SK-N-SH (cell line): Measurements from ENCODE around the gene CDKAL1. TPM values are rescaled to one million over a fixed set of nuclear protein-coding genes. Genes with fewer than 3 reads are reported as not detected.

Experiments used
- CTCF ChIA-PET: fragments of 300-600, 350-600 bp; formaldehyde crosslinking; extraction: SDS; loops from one replicate; lab custom pipeline; 2021; lab: Yijun Ruan, JAX
- POLR2A ChIA-PET: fragments of 350-600 bp; sonication (Branson Sonifier 250); formaldehyde crosslinking; extraction: SDS; loops from one replicate; lab custom pipeline; 2020; ENCODE audit warnings: antibody characterized with exemption, inconsistent platforms; lab: Yijun Ruan, JAX
- DNase-seq: peaks from one replicate; pipeline ENCODE4 v3.0.0; 2012
- H2AFZ ChIP-seq: fragments of 200-600 bp; sonication (generic); 2 replicates; pipeline ENCODE4 v1.8.1; 2016; ENCODE audit warnings: antibody characterized with exemption, mild to moderate bottlenecking, low read depth
- H3F3A ChIP-seq: fragments of 200-600 bp; sonication (generic); replicated peaks from 2 replicates; pipeline ENCODE3; 2016; ENCODE audit warnings: antibody characterized with exemption, mild to moderate bottlenecking; ENCODE audit not compliant: insufficient read depth
- H3K27ac ChIP-seq, 2 experiments: fragments of 200-500 bp in 1 of 2; fragments of 200-600 bp in 1 of 2; sonication (Bioruptor generic) in 1 of 2; sonication (generic), shearing (Covaris generic) in 1 of 2; 2 replicates each; pipeline versions ENCODE4 v1.5.1 to v1.6.1; 2014 to 2016; ENCODE audit warnings: low read depth in 2 of 2, inconsistent platforms in 1 of 2, low read length in 1 of 2, mild to moderate bottlenecking in 1 of 2, mixed read lengths in 1 of 2
- H3K27me3 ChIP-seq: fragments of 200-600 bp; sonication (generic), shearing (Covaris generic); 2 replicates; pipeline ENCODE4 v1.6.1; 2016; ENCODE audit warnings: mixed run types; ENCODE audit not compliant: insufficient read depth
- H3K36me3 ChIP-seq, 2 experiments: fragments of 200-500 bp in 1 of 2; fragments of 200-600 bp in 1 of 2; sonication (Bioruptor generic) in 1 of 2; sonication (generic) in 1 of 2; replicated peaks in 1 of 2; 2 replicates each; pipeline versions ENCODE3 to v1.5.1; 2014 to 2016; ENCODE audit warnings: low read length in 1 of 2, mild to moderate bottlenecking in 1 of 2; ENCODE audit not compliant: insufficient read depth in 2 of 2, control insufficient read depth in 1 of 2
- H3K4me1 ChIP-seq, 2 experiments: fragments of 200-500 bp in 1 of 2; fragments of 200-600 bp in 1 of 2; sonication (Bioruptor generic) in 1 of 2; sonication (generic), shearing (Covaris generic) in 1 of 2; 2 replicates each; pipeline versions ENCODE4 v1.5.1 to v1.6.1; 2014 to 2016; ENCODE audit warnings: low read depth in 1 of 2, low read length in 1 of 2, mixed run types in 1 of 2; ENCODE audit not compliant: insufficient read depth in 2 of 2, control insufficient read depth in 1 of 2
- H3K4me2 ChIP-seq: fragments of 200-600 bp; sonication (generic), shearing (Covaris generic); 2 replicates; pipeline ENCODE4 v1.6.1; 2017; ENCODE audit warnings: mixed run types
- H3K4me3 ChIP-seq, 2 experiments: fragments of 200-500 bp in 1 of 2; fragments of 200-600 bp in 1 of 2; sonication (Bioruptor generic) in 1 of 2; sonication (generic), shearing (Covaris generic) in 1 of 2; 2 replicates each; pipeline versions ENCODE4 v1.5.1 to v1.8.1; 2014 to 2016; ENCODE audit warnings: low read depth in 2 of 2, inconsistent platforms in 1 of 2, low read length in 1 of 2, mild to moderate bottlenecking in 1 of 2, mixed read lengths in 1 of 2, moderate library complexity in 1 of 2
- H3K79me2 ChIP-seq: fragments of 200-600 bp; sonication (generic); 2 replicates; pipeline ENCODE4 v1.8.1; 2017; ENCODE audit warnings: mild to moderate bottlenecking; ENCODE audit not compliant: insufficient read depth
- H3K9ac ChIP-seq: fragments of 200-600 bp; sonication (generic); 2 replicates; pipeline ENCODE4 v1.6.1; 2017; ENCODE audit warnings: mixed run types
- H3K9me2 ChIP-seq: fragments of 200-600 bp; sonication (generic); 2 replicates; pipeline ENCODE4 v1.6.1; 2017; ENCODE audit warnings: mixed run types
- H3K9me3 ChIP-seq: fragments of 200-600 bp; sonication (generic); 2 replicates; pipeline ENCODE4 v1.6.1; 2017; ENCODE audit warnings: mixed run types, mild to moderate bottlenecking, moderate library complexity
- H4K20me1 ChIP-seq: fragments of 200-600 bp; sonication (generic); 2 replicates; pipeline ENCODE4 v1.6.1; 2017; ENCODE audit warnings: mild to moderate bottlenecking, mixed run types; ENCODE audit not compliant: insufficient read depth
- CTCF ChIP-seq: fragments of 200-600 bp; sonication (generic); IDR thresholded peaks from 2 replicates; pipeline ENCODE4 v1.6.1; 2017; ENCODE audit warnings: antibody characterized with exemption, mild to moderate bottlenecking, moderate library complexity
- EP300 ChIP-seq, 2 experiments: IDR thresholded peaks; 2 replicates each; pipeline versions ENCODE4 v1.4.0 to v1.6.1; 2012; ENCODE audit warnings: borderline replicate concordance in 1 of 2, low read depth in 1 of 2, low read length in 1 of 2
- EZH2phosphoT487 ChIP-seq: fragments of 200-600 bp; sonication (generic); IDR thresholded peaks from 2 replicates; pipeline ENCODE4 v1.6.1; 2017; ENCODE audit warnings: low read depth, mixed run types, mild to moderate bottlenecking, antibody characterized with exemption, moderate library complexity, borderline replicate concordance
- FOSL2 ChIP-seq: IDR thresholded peaks from 2 replicates; pipeline ENCODE4 v1.4.0; 2012; ENCODE audit warnings: low read depth, mild to moderate bottlenecking, moderate library complexity, borderline replicate concordance
- FOXJ3 ChIP-seq: sonication (generic); formaldehyde crosslinking; IDR thresholded peaks from 2 replicates; pipeline ENCODE4 v1.5.1; 2020; ENCODE audit warnings: mild to moderate bottlenecking, missing genetic modification reagents
- GATA2 ChIP-seq: sonication (generic); formaldehyde crosslinking; IDR thresholded peaks from 2 replicates; pipeline ENCODE4 v1.5.0; 2020; ENCODE audit warnings: mild to moderate bottlenecking, missing genetic modification reagents
- NFIC ChIP-seq: IDR thresholded peaks from 2 replicates; pipeline ENCODE4 v1.4.0; 2012; ENCODE audit warnings: borderline replicate concordance
- NRF1 ChIP-seq: IDR thresholded peaks from 2 replicates; pipeline ENCODE4 v1.6.1; 2012; ENCODE audit warnings: low read depth, mild to moderate bottlenecking, low read length
- POLR2AphosphoS5 ChIP-seq: IDR thresholded peaks from 2 replicates; pipeline ENCODE4 v1.6.1; 2012; ENCODE audit warnings: low read depth, low read length
- RAD21 ChIP-seq: IDR thresholded peaks from 2 replicates; pipeline ENCODE4 v1.6.1; 2012; ENCODE audit warnings: mild to moderate bottlenecking, low read length
- RCOR1 ChIP-seq: fragments of 150-350 bp; IDR thresholded peaks from 2 replicates; pipeline ENCODE4 v1.6.1; 2017; ENCODE audit warnings: antibody characterized with exemption, low read length
- RFX5 ChIP-seq: IDR thresholded peaks from 2 replicates; pipeline ENCODE4 v1.6.1; 2012; ENCODE audit warnings: mild to moderate bottlenecking, improper control_type of control experiment, low read length
- SIN3A ChIP-seq: IDR thresholded peaks from 2 replicates; pipeline ENCODE4 v1.6.1; 2012; ENCODE audit warnings: low read depth, mild to moderate bottlenecking, low read length, moderate library complexity, borderline replicate concordance
- TAF1 ChIP-seq: IDR thresholded peaks from 2 replicates; pipeline ENCODE4 v1.6.1; 2012; ENCODE audit warnings: low read depth, mild to moderate bottlenecking, low read length, moderate library complexity, borderline replicate concordance
- TCF12 ChIP-seq: IDR thresholded peaks from 2 replicates; pipeline ENCODE4 v1.4.0; 2012
- TEAD4 ChIP-seq: IDR thresholded peaks from 2 replicates; pipeline ENCODE4 v1.4.0; 2012; ENCODE audit warnings: mild to moderate bottlenecking, borderline replicate concordance; ENCODE audit not compliant: insufficient read depth
- USF2 ChIP-seq: fragments of 150-350 bp; IDR thresholded peaks from 2 replicates; pipeline ENCODE4 v1.6.1; 2017; ENCODE audit warnings: antibody characterized with exemption, low read length, low read depth, borderline replicate concordance
- YY1 ChIP-seq: IDR thresholded peaks from 2 replicates; pipeline ENCODE4 v1.4.0; 2012; ENCODE audit warnings: low read depth, mild to moderate bottlenecking
- WGBS: methylation state at CpG from one replicate; pipeline ENCODE4 v1.1.6; 2017; ENCODE audit warnings: low lambda C conversion rate; 5-methylcytosine and 5-hydroxymethylcytosine counted together
- polyA plus RNA-seq, 3 experiments: library from polyadenylated mRNA; depleted of rRNA; stranded (reverse); fragments of >200 nt; gene quantifications; 2 replicates each; pipeline ENCODE4 v1.2.3, GENCODE V29; 2012
- TF ChIP-seq, protein P1 (sequence below): IDR thresholded peaks from 2 replicates; pipeline ENCODE4 v1.4.0; 2012; ENCODE audit warnings: low read depth
- TF ChIP-seq, protein P2 (sequence below): IDR thresholded peaks from 2 replicates; pipeline ENCODE4 v1.6.1; 2012; ENCODE audit warnings: mild to moderate bottlenecking, low read depth, low read length, moderate library complexity
- TF ChIP-seq, protein P3 (sequence below): IDR thresholded peaks from 2 replicates; pipeline ENCODE4 v1.4.0; 2012; ENCODE audit warnings: low read depth, borderline replicate concordance
- TF ChIP-seq, protein P4 (sequence below): IDR thresholded peaks from 2 replicates; pipeline ENCODE4 v1.4.0; 2012; ENCODE audit warnings: low read depth, borderline replicate concordance

The CDKAL1 gene
- polyA plus RNA-seq, 1 of the 3 experiments (the other 2 are of a cell fraction), result 2.6 TPM

DNA sequence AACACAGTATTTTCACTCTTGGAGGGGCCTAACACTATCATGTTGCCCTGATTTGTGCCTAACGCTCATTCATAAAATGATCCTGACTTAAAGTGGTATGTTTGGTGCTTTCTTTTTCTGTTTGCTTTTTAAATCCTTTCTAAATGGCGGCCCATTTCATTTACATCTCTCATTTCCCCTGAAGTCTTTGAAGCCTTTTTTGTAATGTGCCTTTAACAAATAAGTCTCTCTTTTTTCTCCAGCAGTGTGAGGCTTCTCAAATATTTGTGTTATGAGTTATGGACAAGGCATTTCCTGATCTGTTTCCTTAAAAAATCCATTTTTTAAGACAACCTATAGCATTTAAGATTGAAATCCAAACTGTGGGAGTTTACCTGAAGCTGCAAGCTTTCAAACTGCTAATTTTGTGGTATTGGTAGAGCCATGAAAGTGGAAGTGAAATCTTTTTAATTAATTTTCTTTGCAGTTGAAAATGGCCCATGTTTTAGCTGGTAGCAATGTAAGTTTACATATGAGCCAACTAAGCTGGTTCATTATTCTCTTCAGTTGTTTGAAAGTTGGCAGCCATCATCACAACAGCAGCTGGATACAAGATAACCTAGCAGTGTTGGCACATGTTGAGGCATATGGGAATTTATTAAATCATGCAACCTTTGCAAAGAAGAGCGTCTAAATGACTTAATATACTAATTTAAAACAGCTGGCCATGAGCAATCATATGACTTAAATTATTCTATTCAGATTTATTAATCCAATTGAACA, 469.7 kb downstream of the CDKAL1 start:
- 30% methylated on average over 3 of the region's 3 CpGs for WGBS
- peaks cover 24 to 29% of the 10 kb centered on the region in 2 experiments; a peak in 3 of 4 replicates for H3K4me1 ChIP-seq
- H3K27ac ChIP-seq, result peak overlapping the region; percentile 79 to 96
- peaks cover 4 to 7% of the 10 kb centered on the region in 2 experiments for H3K36me3 ChIP-seq
- no peaks in the 10 kb centered on the region for H4K20me1 ChIP-seq
- DNase-seq, result peak; percentile 47
- H3K4me2 ChIP-seq, result peak overlapping the region; percentile 41
- H2AFZ ChIP-seq, result peak overlapping the region; percentile 52; the same call in 1 of the 2 replicates
- H3K79me2 ChIP-seq, result no peaks in the 10 kb centered on the region
- peaks cover 31% of the 10 kb centered on the region for H3F3A ChIP-seq
- H3K9ac ChIP-seq, result peak overlapping the region; percentile 44; the same call in 1 of the 2 replicates
- H3K4me3 ChIP-seq, result peak overlapping the region in 1 of 2 experiments; percentile 10; a peak in 1 of 4 replicates
- POLR2A ChIA-PET, result interaction anchor here (0.8 to 1.4 kb wide), 2 partner anchors 379 to 584 kb away, joined by 3 to 4 read pairs; no protein-coding TSS in a partner anchor
- no peaks in the 10 kb centered on the region for H3K27me3 ChIP-seq
- H3K9me2 ChIP-seq, result no peaks in the 10 kb centered on the region
- no peaks in the 10 kb centered on the region for H3K9me3 ChIP-seq
- CTCF ChIA-PET, result no interaction called here
- TF ChIP-seq NRF1 (no peak), RCOR1 (peak; percentile 95), TCF12 (peak; percentile 81), TEAD4 (no peak), GATA2 (no peak), RAD21 (peak; percentile 32), NFIC (peak; percentile 83), USF2 (no peak), FOSL2 (peak; percentile 29; the same call in 1 of the 2 replicates), EZH2phosphoT487 (no peak), SIN3A (no peak), RFX5 (no peak), YY1 (no peak), TAF1 (no peak), CTCF (no peak), POLR2AphosphoS5 (peak; percentile 36; the same call in 1 of the 2 replicates), FOXJ3 (CRISPR knock-in tag) (no peak), EP300 (IDR thresholded peaks at IDR 0.05; ENCODE audit: borderline replicate concordance in 1 of 2, low read depth in 1 of 2, low read length in 1 of 2) (peak; percentile 60 to 96; a peak in 3 of 4 replicates)
- TF ChIP-seq, protein P1, sequence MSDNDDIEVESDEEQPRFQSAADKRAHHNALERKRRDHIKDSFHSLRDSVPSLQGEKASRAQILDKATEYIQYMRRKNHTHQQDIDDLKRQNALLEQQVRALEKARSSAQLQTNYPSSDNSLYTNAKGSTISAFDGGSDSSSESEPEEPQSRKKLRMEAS, result no peak
- TF ChIP-seq, protein P2, sequence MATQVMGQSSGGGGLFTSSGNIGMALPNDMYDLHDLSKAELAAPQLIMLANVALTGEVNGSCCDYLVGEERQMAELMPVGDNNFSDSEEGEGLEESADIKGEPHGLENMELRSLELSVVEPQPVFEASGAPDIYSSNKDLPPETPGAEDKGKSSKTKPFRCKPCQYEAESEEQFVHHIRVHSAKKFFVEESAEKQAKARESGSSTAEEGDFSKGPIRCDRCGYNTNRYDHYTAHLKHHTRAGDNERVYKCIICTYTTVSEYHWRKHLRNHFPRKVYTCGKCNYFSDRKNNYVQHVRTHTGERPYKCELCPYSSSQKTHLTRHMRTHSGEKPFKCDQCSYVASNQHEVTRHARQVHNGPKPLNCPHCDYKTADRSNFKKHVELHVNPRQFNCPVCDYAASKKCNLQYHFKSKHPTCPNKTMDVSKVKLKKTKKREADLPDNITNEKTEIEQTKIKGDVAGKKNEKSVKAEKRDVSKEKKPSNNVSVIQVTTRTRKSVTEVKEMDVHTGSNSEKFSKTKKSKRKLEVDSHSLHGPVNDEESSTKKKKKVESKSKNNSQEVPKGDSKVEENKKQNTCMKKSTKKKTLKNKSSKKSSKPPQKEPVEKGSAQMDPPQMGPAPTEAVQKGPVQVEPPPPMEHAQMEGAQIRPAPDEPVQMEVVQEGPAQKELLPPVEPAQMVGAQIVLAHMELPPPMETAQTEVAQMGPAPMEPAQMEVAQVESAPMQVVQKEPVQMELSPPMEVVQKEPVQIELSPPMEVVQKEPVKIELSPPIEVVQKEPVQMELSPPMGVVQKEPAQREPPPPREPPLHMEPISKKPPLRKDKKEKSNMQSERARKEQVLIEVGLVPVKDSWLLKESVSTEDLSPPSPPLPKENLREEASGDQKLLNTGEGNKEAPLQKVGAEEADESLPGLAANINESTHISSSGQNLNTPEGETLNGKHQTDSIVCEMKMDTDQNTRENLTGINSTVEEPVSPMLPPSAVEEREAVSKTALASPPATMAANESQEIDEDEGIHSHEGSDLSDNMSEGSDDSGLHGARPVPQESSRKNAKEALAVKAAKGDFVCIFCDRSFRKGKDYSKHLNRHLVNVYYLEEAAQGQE, result no peak
- TF ChIP-seq, protein P3, sequence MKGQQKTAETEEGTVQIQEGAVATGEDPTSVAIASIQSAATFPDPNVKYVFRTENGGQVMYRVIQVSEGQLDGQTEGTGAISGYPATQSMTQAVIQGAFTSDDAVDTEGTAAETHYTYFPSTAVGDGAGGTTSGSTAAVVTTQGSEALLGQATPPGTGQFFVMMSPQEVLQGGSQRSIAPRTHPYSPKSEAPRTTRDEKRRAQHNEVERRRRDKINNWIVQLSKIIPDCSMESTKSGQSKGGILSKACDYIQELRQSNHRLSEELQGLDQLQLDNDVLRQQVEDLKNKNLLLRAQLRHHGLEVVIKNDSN, result no peak
- TF ChIP-seq, protein P4, sequence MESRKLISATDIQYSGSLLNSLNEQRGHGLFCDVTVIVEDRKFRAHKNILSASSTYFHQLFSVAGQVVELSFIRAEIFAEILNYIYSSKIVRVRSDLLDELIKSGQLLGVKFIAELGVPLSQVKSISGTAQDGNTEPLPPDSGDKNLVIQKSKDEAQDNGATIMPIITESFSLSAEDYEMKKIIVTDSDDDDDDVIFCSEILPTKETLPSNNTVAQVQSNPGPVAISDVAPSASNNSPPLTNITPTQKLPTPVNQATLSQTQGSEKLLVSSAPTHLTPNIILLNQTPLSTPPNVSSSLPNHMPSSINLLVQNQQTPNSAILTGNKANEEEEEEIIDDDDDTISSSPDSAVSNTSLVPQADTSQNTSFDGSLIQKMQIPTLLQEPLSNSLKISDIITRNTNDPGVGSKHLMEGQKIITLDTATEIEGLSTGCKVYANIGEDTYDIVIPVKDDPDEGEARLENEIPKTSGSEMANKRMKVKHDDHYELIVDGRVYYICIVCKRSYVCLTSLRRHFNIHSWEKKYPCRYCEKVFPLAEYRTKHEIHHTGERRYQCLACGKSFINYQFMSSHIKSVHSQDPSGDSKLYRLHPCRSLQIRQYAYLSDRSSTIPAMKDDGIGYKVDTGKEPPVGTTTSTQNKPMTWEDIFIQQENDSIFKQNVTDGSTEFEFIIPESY, result no peak
